ENCODE data around the gene MYO1F.

MYO1F gene

DNA sequence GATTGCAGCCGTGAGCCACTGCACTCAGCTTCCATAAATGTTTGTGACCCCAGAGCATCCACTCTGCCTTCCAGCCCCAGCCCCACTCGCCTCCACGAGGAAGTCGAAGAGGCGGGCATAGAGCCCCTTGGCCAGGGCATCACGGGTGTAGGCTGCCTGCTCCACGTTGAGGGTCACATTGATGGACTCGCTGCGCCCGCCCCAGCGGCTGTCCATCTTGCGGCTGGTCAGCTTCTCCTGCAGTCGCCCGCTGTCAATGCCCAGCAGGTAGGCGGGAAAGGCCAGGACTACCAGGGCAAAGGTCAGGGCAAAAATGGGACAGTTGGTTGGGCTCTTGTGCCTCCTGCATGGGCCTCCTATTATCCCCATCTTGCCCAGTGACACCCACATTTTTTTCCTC, 27.2 kb downstream of the MYO1F start:
- Histone ChIP-seq H3K27me3 (ENCODE audit: insufficient read depth, low read length) (peaks cover 7% of the 10 kb centered on the region), H3K9me2 (ENCODE audit: low read depth, low read length) (no peaks in the 10 kb centered on the region), H2AFZ (ENCODE audit: low read length) (no peak overlapping the region), H3K27ac (ENCODE audit: low read depth, low read length, poor library complexity, severe bottlenecking) (no peak overlapping the region), H3K36me3 (ENCODE audit: insufficient read depth, low read length) (no peaks in the 10 kb centered on the region), H3K9me3 (ENCODE audit: low read length) (no peaks in the 10 kb centered on the region), H3K79me2 (ENCODE audit: insufficient read depth, low read length) (no peaks in the 10 kb centered on the region), H3K4me2 (ENCODE audit: low read length) (no peak overlapping the region), H3K4me1 (ENCODE audit: insufficient read depth, low read length, severe bottlenecking) (no peaks in the 10 kb centered on the region), H3F3A (ENCODE audit: insufficient read depth, low read length) (no peaks in the 10 kb centered on the region), H4K20me1 (ENCODE audit: insufficient read depth, low read length) (no peaks in the 10 kb centered on the region), H3K4me3 (ENCODE audit: low read depth, low read length, poor library complexity, severe bottlenecking) (no peak overlapping the region), H3K9ac (ENCODE audit: low read length) (no peak overlapping the region)
- no peak for TF ChIP-seq EZH2 (IDR thresholded peaks at IDR 0.05; ENCODE audit: borderline replicate concordance, low read length)
- TF ChIP-seq, protein P1, sequence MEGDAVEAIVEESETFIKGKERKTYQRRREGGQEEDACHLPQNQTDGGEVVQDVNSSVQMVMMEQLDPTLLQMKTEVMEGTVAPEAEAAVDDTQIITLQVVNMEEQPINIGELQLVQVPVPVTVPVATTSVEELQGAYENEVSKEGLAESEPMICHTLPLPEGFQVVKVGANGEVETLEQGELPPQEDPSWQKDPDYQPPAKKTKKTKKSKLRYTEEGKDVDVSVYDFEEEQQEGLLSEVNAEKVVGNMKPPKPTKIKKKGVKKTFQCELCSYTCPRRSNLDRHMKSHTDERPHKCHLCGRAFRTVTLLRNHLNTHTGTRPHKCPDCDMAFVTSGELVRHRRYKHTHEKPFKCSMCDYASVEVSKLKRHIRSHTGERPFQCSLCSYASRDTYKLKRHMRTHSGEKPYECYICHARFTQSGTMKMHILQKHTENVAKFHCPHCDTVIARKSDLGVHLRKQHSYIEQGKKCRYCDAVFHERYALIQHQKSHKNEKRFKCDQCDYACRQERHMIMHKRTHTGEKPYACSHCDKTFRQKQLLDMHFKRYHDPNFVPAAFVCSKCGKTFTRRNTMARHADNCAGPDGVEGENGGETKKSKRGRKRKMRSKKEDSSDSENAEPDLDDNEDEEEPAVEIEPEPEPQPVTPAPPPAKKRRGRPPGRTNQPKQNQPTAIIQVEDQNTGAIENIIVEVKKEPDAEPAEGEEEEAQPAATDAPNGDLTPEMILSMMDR (IDR thresholded peaks at IDR 0.05; ENCODE audit: low read length) = no peak

DNA sequence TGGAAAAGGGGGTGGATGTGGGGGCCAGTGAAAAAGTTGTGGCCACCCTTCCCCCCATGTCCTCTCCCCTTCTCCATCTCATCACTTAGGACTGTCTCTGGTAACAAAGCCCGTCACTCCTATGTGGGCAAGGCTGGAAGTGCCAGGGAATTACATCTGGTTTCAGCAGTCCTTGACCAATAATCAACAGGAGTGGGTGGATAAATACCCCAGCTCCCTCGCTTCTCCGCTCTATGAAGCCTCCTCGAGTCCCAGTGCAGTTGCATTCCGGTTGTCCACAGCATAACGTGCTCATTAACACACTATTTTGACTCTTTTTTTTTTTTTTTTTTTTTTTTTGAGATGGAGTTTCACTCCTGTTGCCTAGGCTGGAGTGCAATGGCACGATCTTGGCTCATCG, 31.5 kb downstream of the MYO1F start:
- no peaks in the 10 kb centered on the region for H3K36me3 ChIP-seq (ENCODE audit: insufficient read depth, low read length)

DNA sequence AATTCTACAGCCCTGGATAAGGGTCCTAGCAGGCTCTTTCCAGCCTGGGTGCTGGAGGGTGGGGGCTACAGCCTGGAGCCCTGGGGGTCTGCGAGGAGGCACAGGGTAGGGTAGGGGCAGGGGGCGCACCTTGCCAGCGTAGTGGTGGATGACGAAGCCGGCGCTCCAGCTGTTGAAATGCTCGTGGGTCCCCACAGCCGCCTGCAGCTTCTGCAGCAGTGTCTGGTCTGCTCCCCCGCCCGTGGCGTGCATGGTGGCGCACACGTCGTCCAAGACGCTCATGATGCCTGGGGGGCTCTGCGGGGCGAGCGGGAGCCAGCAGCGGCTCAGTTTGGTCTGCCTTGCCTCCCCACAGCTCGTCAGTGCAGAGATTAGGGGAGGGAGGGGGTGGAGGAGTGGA, 33.1 kb downstream of the MYO1F start:
- H3F3A ChIP-seq (ENCODE audit: insufficient read depth, low read length) = no peaks in the 10 kb centered on the region
- H3K79me2 ChIP-seq (ENCODE audit: insufficient read depth, low read length) = no peaks in the 10 kb centered on the region
- no peaks in the 10 kb centered on the region for H3K9me3 ChIP-seq (ENCODE audit: low read length)
- no peaks in the 10 kb centered on the region for H3K36me3 ChIP-seq (ENCODE audit: insufficient read depth, low read length)
- no peak overlapping the region for H3K4me3 ChIP-seq (ENCODE audit: low read depth, low read length, poor library complexity, severe bottlenecking)
- no peaks in the 10 kb centered on the region for H4K20me1 ChIP-seq (ENCODE audit: insufficient read depth, low read length)
- H3K9ac ChIP-seq (ENCODE audit: low read length) = no peak overlapping the region
- TF ChIP-seq, protein P1 (IDR thresholded peaks at IDR 0.05; ENCODE audit: low read length) = no peak
- no peak for TF ChIP-seq EZH2 (IDR thresholded peaks at IDR 0.05; ENCODE audit: borderline replicate concordance, low read length)
- H3K27ac ChIP-seq (ENCODE audit: low read depth, low read length, poor library complexity, severe bottlenecking) = no peak overlapping the region
- H3K4me2 ChIP-seq (ENCODE audit: low read length) = no peak overlapping the region
- H2AFZ ChIP-seq (ENCODE audit: low read length) = no peak overlapping the region
- no peaks in the 10 kb centered on the region; the same call in 1 of the 2 replicates for H3K27me3 ChIP-seq (ENCODE audit: insufficient read depth, low read length)
- no peaks in the 10 kb centered on the region for H3K4me1 ChIP-seq (ENCODE audit: insufficient read depth, low read length, severe bottlenecking)
- no peaks in the 10 kb centered on the region for H3K9me2 ChIP-seq (ENCODE audit: low read depth, low read length)

More for the DNA sequence above, 31.5 kb downstream of the MYO1F start:
- no peaks in the 10 kb centered on the region for H3K9me2 ChIP-seq (ENCODE audit: low read depth, low read length)
- no peaks in the 10 kb centered on the region for H3K9me3 ChIP-seq (ENCODE audit: low read length)
- no peak overlapping the region for H3K4me3 ChIP-seq (ENCODE audit: low read depth, low read length, poor library complexity, severe bottlenecking)
- H3K9ac ChIP-seq (ENCODE audit: low read length) = no peak overlapping the region
- H2AFZ ChIP-seq (ENCODE audit: low read length) = no peak overlapping the region
- no peak overlapping the region for H3K4me2 ChIP-seq (ENCODE audit: low read length)
- no peaks in the 10 kb centered on the region for H3F3A ChIP-seq (ENCODE audit: insufficient read depth, low read length)
- H3K27me3 ChIP-seq (ENCODE audit: insufficient read depth, low read length) = peaks cover 5% of the 10 kb centered on the region; the same call in 1 of the 2 replicates
- H4K20me1 ChIP-seq (ENCODE audit: insufficient read depth, low read length) = no peaks in the 10 kb centered on the region
- H3K79me2 ChIP-seq (ENCODE audit: insufficient read depth, low read length) = no peaks in the 10 kb centered on the region
- no peaks in the 10 kb centered on the region for H3K4me1 ChIP-seq (ENCODE audit: insufficient read depth, low read length, severe bottlenecking)
- TF ChIP-seq EZH2 (IDR thresholded peaks at IDR 0.05; ENCODE audit: borderline replicate concordance, low read length) = no peak
- TF ChIP-seq, protein P1 (IDR thresholded peaks at IDR 0.05; ENCODE audit: low read length) = no peak
- H3K27ac ChIP-seq (ENCODE audit: low read depth, low read length, poor library complexity, severe bottlenecking) = no peak overlapping the region

Measured in OCI-LY1 (cell line).